Heart left ventricle (tissue), 13 donors: ENCODE measurements around the gene ADAM19.

Experiments
- CTCF ChIP-seq, 12 donors: fragments of 200-600 bp; sonication (generic) in 4 of 12; IDR thresholded peaks; one replicate each; pipeline versions ENCODE4 v1.5.0 to v1.8.0; 2018 to 2022; ENCODE audit warnings: antibody characterized with exemption in 12 of 12, mild to moderate bottlenecking in 5 of 12
- POLR2A ChIP-seq, 2 donors: fragments of 450-650 bp; IDR thresholded peaks; one replicate each; pipeline ENCODE4 v1.6.1; 2017; ENCODE audit warnings: antibody characterized with exemption in 2 of 2, mild to moderate bottlenecking in 2 of 2, moderate library complexity in 2 of 2
- donor health status: ischemic (EF 13 %, LVEDD 7.1; RV severe dilation, severe dysfunction).
- donor health status: DM: no; HTN: yes; CAD: no.
- donor health status: DM: no; HTN: no; CAD: no.
- donor health status: ischemic (EF 25% LVEDD 6.9; RV normal size, moderate dysfunction).
- donor health status: ischemic (EF 25% LVEDD 5.7; RV mildly dilated, moderate dysfunction).
- donor health status: ischemic (EF 35%, LVEDD 5.7; RV mildly dilated, moderate dysfunction).
- donor health status: nonischemic (EF 11% LVEDD 7.7; RV severe dilation, severe dysfunction).
- donor health status: DM: yes; HTN: yes; CAD: no.
- donor health status: PGD.
- donor health status: ischemic (EF 29% LVEDD 5.4; RV normal size, mild dysfunction).
- donor health status: nonischemic (EF 23%, LVEDD 6.1; RV moderate dilation, normal function).

DNA sequence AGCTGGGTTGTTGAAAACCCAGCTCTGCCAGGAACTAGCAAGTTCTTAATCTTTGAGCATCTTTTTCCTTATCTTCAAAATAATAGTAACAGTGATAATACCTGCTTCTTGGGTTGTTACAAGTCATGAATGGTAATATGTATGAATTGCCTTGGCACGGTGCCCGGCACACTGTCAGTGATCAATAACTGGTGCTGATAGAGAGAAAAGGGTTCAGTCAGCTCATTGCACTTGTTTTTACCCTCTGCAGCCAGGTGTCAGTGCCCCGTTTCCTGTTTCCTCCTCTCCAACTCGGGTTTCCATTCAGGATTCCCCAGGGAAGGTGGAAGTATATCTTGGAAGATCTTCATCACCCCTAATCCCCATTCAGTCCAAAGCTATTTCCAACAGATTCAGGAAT, 131.4 kb downstream of the ADAM19 start:
- TF ChIP-seq CTCF (IDR thresholded peaks at IDR 0.05), result no peak
- TF ChIP-seq POLR2A (IDR thresholded peaks at IDR 0.05), result no peak
